ENCODE results near the gene DPPA5. TPM values are rescaled to one million over a fixed set of nuclear protein-coding genes. Genes with fewer than 3 reads are reported as not detected.

The DPPA5 gene
- total and polyA plus RNA-seq, 12 donors = not detected

DNA sequence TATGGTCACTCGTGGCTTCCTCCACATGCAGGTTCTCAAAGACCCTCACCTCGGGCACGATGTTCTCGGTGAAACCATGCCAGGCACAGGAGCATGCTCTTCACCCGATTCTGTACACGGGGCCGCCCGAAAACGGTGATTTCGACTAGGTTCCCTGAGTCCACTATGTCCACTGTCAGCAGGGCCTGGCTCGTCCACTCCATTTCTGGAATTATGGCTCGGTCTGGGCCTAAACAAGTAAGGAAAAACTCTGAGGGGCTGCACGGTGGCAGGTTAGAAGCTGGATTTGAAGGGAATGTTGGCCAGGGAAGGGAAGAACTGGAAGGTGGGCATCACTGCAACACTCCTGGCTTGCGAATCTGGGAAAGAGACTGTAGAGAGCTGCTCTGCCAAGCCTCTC, 15.1 kb upstream of the DPPA5 start:
- intact Hi-C loops (cut with DNase I) = no loop called here
- Histone ChIP-seq H3K9me3 (peaks cover 0 to 25% (median 10%) of the 10 kb centered on the region in 11 donors), H3K27me3 (no peaks in the 10 kb centered on the region), H3K4me3 (no peak overlapping the region), H3K36me3 (no peaks in the 10 kb centered on the region), H3K4me1 (no peaks in the 10 kb centered on the region), H3K27ac (no peak overlapping the region)
- DNase-seq (no peak), ATAC-seq (no peak)
- no peak for TF ChIP-seq CTCF (IDR thresholded peaks at IDR 0.05)
- 91 to 92% methylated on average over 14 of the region's 14 CpGs for WGBS, 2 donors

GRCh38 chr6:73368675-73369074, 14.6 kb upstream of the DPPA5 start:
- DNase-seq (no peak), ATAC-seq (no peak)
- Histone ChIP-seq H3K4me3 (no peak overlapping the region), H3K4me1 (no peaks in the 10 kb centered on the region), H3K27ac (no peak overlapping the region), H3K27me3 (no peaks in the 10 kb centered on the region), H3K36me3 (no peaks in the 10 kb centered on the region), H3K9me3 (peaks cover 0 to 25% (median 10%) of the 10 kb centered on the region in 11 donors)
- intact Hi-C loops (cut with DNase I) = no loop called here
- 77 to 78% methylated on average over 4 of the region's 4 CpGs for WGBS, 2 donors
- TF ChIP-seq CTCF (IDR thresholded peaks at IDR 0.05) = no peak

GRCh38 chr6:73367761-73368355, 13.8 kb upstream of the DPPA5 start:
- no peak overlapping the region for H3K27ac ChIP-seq
- no peak for TF ChIP-seq CTCF (IDR thresholded peaks at IDR 0.05)
- DNase-seq (no peak), ATAC-seq (no peak)
- no peaks in the 10 kb centered on the region for H3K27me3 ChIP-seq
- 63 to 64% methylated on average over 16 of the region's 16 CpGs for WGBS, 2 donors
- H3K36me3 ChIP-seq = no peaks in the 10 kb centered on the region
- no peaks in the 10 kb centered on the region for H3K4me1 ChIP-seq
- intact Hi-C loops (cut with DNase I) = no loop called here
- H3K9me3 ChIP-seq = peaks cover 0 to 21% (median 10%) of the 10 kb centered on the region in 11 donors
- H3K4me3 ChIP-seq = no peak overlapping the region

DNA sequence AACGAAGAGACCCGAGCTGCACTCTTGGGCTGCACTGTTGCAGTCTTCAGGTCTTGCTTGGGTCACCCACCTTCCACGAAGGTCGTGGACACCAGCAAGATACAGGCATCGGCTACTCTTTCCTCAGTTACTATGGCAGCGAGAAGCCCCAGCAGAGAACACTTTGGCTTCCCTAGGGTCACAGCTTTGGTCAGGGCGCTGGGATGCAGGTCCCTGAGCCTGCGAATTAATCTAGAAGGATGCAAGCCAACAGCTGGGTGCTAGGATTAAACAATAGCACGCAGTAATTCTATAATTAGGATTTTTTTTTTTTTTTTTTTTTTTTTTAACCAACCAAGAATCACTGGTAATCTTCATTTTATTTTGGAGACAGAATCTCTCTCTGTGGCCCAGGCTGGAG, 10.5 kb upstream of the DPPA5 start:
- no peaks in the 10 kb centered on the region for H3K4me1 ChIP-seq
- no peak overlapping the region for H3K4me3 ChIP-seq
- no peak overlapping the region for H3K27ac ChIP-seq
- DNase-seq = no peak
- intact Hi-C loops (cut with DNase I) = no loop called here
- no peaks in the 10 kb centered on the region for H3K27me3 ChIP-seq
- no peak for ATAC-seq
- H3K9me3 ChIP-seq = peaks cover 0 to 2% (median 0%) of the 10 kb centered on the region in 11 donors
- H3K36me3 ChIP-seq = no peaks in the 10 kb centered on the region
- no peak for TF ChIP-seq CTCF (IDR thresholded peaks at IDR 0.05)
- WGBS, 2 donors = 86% methylated on average over 9 of the region's 9 CpGs

All from heart right ventricle (tissue), 16 donors.